Ectodermal cell (in vitro differentiated cells): ENCODE measurements around the gene HRH1.

ENCODE experiments used
- H3K27ac ChIP-seq: 2 replicates; pipeline ENCODE4 v1.7.0; 2013; ENCODE audit warnings: mild to moderate bottlenecking, low read depth, low read length; ENCODE audit not compliant: insufficient read depth, poor library complexity, severe bottlenecking
- H3K27me3 ChIP-seq: 2 replicates; pipeline ENCODE4 v1.7.0; 2013; ENCODE audit warnings: mild to moderate bottlenecking, low read length; ENCODE audit not compliant: insufficient read depth, control insufficient read depth, poor library complexity, severe bottlenecking
- H3K36me3 ChIP-seq: one replicate; pipeline ENCODE4 v1.7.0; 2013; ENCODE audit warnings: low read length; ENCODE audit not compliant: control insufficient read depth, insufficient read depth
- H3K4me1 ChIP-seq: one replicate; pipeline ENCODE4 v1.7.0; 2013; ENCODE audit warnings: low read length; ENCODE audit not compliant: control insufficient read depth, insufficient read depth
- H3K4me3 ChIP-seq: 2 replicates; pipeline ENCODE4 v1.7.0; 2013; ENCODE audit warnings: low read depth, low read length, control low read depth; ENCODE audit not compliant: insufficient read depth
- H3K9me3 ChIP-seq: 2 replicates; pipeline ENCODE4 v1.7.0; 2013; ENCODE audit warnings: mild to moderate bottlenecking, low read length, moderate library complexity; ENCODE audit not compliant: control insufficient read depth
- WGBS, 2 experiments: methylation state at CpG; one replicate each; pipeline ENCODE4 v1.1.7; 2013; ENCODE audit warnings: missing lambda C conversion rate in 2 of 2; 5-methylcytosine and 5-hydroxymethylcytosine counted together

HRH1 gene

DNA sequence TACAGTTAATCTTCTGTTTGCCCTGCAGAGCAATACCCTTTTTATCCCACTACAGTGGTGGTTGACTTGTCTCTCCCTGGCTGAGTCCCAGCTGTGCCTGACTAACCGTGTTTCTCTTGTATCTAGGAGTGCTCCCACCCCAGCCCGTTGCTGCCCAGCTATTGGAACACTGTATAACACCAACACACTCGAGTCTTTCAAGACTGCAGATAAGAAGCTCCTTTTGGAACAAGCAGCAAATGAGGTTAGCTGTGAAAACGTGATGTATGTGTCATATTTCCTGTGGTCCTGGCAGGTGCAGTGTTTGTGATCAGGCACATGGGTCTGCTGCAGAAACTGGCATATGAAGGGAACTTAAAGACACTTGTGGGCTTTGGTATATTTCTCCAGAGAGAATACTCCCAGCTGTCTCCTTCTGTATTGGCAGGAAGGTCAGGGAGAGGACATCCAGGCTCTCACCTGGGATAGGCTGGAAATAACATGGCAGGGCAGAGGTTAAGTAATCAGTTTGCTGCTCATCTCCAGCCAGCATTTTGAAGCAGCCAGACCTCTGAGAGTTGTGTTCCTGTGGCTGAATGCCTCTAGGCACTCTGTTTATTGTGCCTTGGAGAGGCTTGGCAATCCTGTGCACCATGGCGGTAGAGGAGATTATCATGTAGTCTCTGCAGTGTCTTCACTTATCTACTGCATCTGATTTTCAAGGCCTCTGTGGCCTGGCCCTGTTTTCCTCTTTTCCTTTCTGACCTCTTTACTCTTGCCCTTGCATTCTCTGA lies 152.7 kb downstream of the HRH1 start:
- no peak overlapping the region for H3K27ac ChIP-seq
- H3K4me1 ChIP-seq: no peaks in the 10 kb centered on the region
- WGBS, 2 experiments: 92 to 96% methylated on average over 5 of the region's 5 CpGs
- H3K27me3 ChIP-seq: no peaks in the 10 kb centered on the region
- peaks cover 3% of the 10 kb centered on the region for H3K36me3 ChIP-seq
- no peaks in the 10 kb centered on the region for H3K9me3 ChIP-seq
- no peak overlapping the region for H3K4me3 ChIP-seq

DNA sequence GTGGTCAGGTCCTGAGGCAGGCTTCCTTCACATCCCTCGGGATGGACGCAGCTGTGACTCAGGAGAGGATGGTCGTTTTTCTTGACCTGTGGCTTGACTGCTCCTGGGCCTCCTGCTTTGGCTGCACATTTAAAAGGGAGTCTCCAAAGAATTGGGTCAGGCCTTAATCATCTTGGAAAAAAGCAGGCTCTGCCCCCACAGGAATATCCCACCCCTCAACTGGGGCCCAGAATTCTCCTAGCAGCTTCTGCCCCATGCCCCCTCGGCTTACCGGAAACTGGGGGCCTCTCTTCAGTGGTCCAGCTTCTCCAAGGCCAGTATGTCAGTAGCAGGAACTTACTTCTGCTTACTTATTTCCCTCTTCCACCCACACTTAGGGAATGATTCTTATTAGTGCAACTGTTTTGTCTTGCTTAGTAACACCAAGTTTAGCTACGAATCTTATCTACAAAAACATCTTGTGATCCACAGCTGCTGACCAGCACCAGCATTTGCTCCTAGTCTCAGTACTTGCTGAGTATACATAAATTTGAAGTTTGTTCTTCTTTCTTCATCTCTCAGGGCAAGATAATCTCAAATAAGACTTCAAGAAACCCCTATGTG lies 153.6 kb downstream of the HRH1 start:
- no peak overlapping the region for H3K27ac ChIP-seq
- H3K9me3 ChIP-seq: no peaks in the 10 kb centered on the region
- no peak overlapping the region for H3K4me3 ChIP-seq
- no peaks in the 10 kb centered on the region for H3K27me3 ChIP-seq
- peaks cover 3% of the 10 kb centered on the region for H3K36me3 ChIP-seq
- no peaks in the 10 kb centered on the region for H3K4me1 ChIP-seq
- 92 to 95% methylated on average over 6 of the region's 6 CpGs for WGBS, 2 experiments

DNA sequence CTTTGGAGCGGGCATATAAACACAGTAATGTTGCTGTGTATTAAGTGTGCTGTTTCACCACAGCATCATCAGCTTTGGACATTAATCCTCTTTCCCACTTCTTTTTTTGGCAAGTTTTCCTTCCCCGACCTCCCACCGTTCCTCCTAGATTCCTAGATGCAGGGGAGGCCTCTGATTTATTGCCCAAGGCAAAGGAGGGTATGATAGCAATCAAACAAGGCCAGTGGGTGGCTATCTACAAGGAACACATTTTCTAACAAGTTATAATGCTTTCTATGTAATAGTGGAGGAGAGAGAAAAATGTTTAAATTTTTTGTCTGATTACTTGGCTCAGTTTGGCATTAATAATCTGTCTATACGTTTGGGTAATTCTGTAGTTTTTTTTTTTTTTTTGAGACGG lies 156.0 kb downstream of the HRH1 start:
- Histone ChIP-seq H3K4me3 (no peak overlapping the region), H3K4me1 (no peaks in the 10 kb centered on the region), H3K27ac (no peak overlapping the region), H3K9me3 (no peaks in the 10 kb centered on the region), H3K36me3 (peaks cover 3% of the 10 kb centered on the region), H3K27me3 (no peaks in the 10 kb centered on the region)
- 96 to 99% methylated on average over 4 of the region's 5 CpGs for WGBS, 2 experiments

DNA sequence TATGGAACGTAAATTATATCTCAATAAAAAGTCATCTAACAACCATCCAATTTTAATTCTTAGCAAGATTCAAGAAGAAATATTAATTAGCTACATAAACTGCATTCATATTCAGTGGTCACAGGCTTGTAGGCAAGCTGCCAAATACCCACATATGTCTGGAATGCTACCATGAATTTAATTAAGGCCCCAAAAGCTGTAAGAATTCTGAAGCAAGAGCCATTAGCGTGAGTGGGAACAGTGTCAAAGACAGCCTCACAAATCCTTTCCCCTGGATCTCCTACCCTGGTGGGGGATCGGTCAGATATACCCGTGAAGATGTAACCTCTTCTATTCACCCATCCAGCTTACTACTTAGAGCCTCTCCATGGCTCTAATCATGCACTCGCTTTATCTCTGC lies 157.9 kb downstream of the HRH1 start:
- 93 to 95% methylated on average over 4 to 5 of the region's 5 CpGs for WGBS, 2 experiments
- Histone ChIP-seq H3K4me3 (no peak overlapping the region), H3K27ac (no peak overlapping the region), H3K4me1 (no peaks in the 10 kb centered on the region), H3K36me3 (peaks cover 6% of the 10 kb centered on the region), H3K9me3 (no peaks in the 10 kb centered on the region), H3K27me3 (no peaks in the 10 kb centered on the region)
